SU-DHL-6 (cell line): ENCODE data around the gene MTMR3.

Experiments used
- CTCF ChIP-seq: fragments of 200-600 bp; sonication (generic); IDR thresholded peaks from one replicate; pipeline ENCODE4 v1.5.1; 2017; ENCODE audit warnings: antibody characterized with exemption, mild to moderate bottlenecking, low read length, moderate library complexity; ENCODE audit not compliant: insufficient read depth, poor library complexity, severe bottlenecking
- EZH2phosphoT487 ChIP-seq: fragments of 200-600 bp; sonication (generic), shearing (Covaris generic); conservative IDR thresholded peaks from 2 replicates; pipeline ENCODE4 v1.6.1; 2018; ENCODE audit warnings: mild to moderate bottlenecking, antibody characterized with exemption, low read length, moderate library complexity, mixed read lengths

DNA sequence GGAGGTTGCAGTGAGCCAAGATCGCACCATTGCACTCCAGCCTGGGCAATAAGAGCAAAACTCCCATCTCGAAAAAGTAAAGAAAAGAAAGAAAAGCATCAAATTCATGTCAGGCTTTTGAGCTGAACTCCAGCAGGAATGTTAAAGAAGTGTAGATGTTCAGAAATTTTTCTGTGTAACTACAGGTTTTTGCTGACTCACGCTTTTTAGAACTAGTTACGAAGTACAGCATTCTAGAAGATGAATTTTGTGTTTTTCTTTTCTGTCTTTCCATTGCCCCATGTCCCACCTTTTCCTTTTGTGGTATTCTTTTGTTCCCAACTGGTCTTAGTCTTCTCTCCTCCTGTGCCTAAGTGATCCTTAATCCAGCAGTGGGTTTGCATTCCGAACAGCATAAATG lies 141.3 kb downstream of the MTMR3 start:
- no peak for TF ChIP-seq CTCF
- TF ChIP-seq EZH2phosphoT487, result no peak
